Coronary artery (tissue), 2 donors: Measurements from ENCODE around the gene PTMS.

Experiments
- DNase-seq: peaks from one replicate; pipeline ENCODE4 v3.0.0-alpha.2; 2017; ENCODE audit warnings: low spot score
- H3K27ac ChIP-seq, 2 donors: fragments of 200-600 bp; sonication (generic); one replicate each; pipeline ENCODE4 v1.5.1; 2016 to 2019
- H3K4me3 ChIP-seq: fragments of 200-600 bp; sonication (generic); 2 replicates; pipeline ENCODE4 v1.5.1; 2016; ENCODE audit warnings: mild to moderate bottlenecking, moderate library complexity
- CTCF ChIP-seq: fragments of 200-600 bp; sonication (generic); IDR thresholded peaks from one replicate; pipeline ENCODE4 v1.5.1; 2019; ENCODE audit warnings: antibody characterized with exemption

Gene PTMS

DNA sequence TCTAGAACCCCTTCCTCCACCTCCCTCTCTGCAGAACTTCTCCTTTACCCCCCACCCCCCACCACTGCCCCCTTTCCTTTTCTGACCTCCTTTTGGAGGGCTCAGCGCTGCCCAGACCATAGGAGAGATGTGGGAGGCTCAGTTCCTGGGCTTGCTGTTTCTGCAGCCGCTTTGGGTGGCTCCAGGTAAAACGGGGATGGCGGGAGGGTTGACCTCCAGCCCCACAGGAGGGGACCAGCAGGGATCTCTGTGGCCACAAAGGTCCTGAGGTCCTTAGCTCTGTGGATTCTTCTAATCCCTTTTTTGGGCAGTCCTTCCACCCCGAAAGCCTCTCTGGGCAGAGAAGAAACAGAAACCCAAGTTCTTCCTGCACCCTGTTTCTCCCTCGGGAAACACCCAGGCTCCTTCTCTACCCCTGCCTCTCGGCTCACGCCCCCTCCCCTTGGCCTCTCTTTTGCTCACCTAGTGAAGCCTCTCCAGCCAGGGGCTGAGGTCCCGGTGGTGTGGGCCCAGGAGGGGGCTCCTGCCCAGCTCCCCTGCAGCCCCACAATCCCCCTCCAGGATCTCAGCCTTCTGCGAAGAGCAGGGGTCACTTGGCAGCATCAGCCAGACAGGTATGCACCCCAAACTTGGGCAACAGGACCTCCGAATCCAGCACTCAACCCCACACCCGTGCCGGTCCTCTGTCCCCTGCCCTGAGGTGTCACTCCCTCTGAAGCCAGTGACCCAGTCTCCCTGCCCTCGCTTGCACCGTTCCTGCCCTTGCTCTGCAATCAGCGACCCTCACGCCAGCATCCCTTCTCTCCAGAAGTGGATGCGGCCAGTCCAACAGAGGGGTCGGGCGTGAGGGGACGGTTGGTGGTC is 6.8 kb downstream of the PTMS start:
- H3K27ac ChIP-seq = no peak overlapping the region
- peak overlapping the region; percentile 47 for H3K4me3 ChIP-seq
- no peak for DNase-seq
- no peak for TF ChIP-seq CTCF

GRCh38 chr12:6773590-6774351 is 7.6 kb downstream of the PTMS start:
- no peak for TF ChIP-seq CTCF
- no peak for DNase-seq
- Histone ChIP-seq H3K27ac (no peak overlapping the region), H3K4me3 (peak overlapping the region; percentile 47)

DNA sequence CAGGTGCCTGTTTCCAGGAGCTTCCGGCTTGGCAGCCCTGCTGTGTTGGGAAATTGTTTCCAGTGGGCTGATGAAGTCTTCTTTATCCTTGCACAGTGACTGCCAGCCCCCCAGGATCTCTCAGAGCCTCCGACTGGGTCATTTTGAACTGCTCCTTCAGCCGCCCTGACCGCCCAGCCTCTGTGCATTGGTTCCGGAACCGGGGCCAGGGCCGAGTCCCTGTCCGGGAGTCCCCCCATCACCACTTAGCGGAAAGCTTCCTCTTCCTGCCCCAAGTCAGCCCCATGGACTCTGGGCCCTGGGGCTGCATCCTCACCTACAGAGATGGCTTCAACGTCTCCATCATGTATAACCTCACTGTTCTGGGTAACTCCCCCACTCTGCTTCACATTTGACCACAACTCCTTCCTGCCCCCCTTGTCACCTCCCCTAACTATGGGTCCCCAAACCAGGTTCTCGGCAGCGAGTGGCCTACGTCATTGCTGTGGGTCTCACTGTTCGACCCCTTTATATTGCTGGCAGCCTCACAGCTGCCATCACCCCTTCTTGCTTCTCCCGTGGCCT is 8.4 kb downstream of the PTMS start:
- TF ChIP-seq CTCF = no peak
- H3K27ac ChIP-seq = no peak overlapping the region
- H3K4me3 ChIP-seq = no peak overlapping the region
- no peak for DNase-seq

- H3K4me3 ChIP-seq = no peak overlapping the region
Measured at GRCh38 chr12:6775185-6776174, 9.3 kb downstream of the PTMS start.

DNA sequence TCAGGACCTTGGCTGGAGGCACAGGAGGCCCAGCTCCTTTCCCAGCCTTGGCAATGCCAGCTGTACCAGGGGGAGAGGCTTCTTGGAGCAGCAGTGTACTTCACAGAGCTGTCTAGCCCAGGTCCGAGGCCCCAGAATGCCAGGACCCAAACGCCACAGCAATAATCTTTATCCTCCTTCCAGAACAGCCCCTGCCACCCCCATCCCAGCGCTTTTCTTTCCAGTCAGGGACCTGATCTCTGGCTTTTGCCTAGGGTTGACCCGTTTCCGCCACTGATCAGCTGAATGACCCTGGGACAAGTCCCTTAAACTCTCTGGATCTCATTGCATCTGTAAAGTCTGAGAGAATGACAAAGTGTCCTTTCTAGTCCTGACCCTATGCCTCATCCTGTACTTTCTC is 11.2 kb downstream of the PTMS start:
- Histone ChIP-seq H3K4me3 (no peak overlapping the region), H3K27ac (no peak overlapping the region)
- DNase-seq = no peak
- TF ChIP-seq CTCF = no peak

More at GRCh38 chr12:6775185-6776174, 9.3 kb downstream of the PTMS start:
- no peak for DNase-seq
- no peak for TF ChIP-seq CTCF
- H3K27ac ChIP-seq = no peak overlapping the region

DNA sequence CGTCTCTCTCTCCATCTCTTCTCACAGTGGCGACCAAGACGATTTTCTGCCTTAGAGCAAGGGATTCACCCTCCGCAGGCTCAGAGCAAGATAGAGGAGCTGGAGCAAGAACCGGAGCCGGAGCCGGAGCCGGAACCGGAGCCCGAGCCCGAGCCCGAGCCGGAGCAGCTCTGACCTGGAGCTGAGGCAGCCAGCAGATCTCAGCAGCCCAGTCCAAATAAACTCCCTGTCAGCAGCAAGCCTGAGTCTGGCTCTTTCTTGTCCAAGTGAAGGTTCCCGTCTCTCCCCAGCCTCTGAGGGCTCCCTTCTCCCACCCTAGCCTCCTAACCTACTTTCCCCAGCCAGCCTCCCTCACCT is 12.0 kb downstream of the PTMS start:
- no peak for TF ChIP-seq CTCF
- DNase-seq = no peak
- peak overlapping the region; percentile 44 to 61 for H3K27ac ChIP-seq

More for the DNA sequence above, 12.0 kb downstream of the PTMS start:
- peak overlapping the region; percentile 65 for H3K4me3 ChIP-seq
